Measurements from ENCODE around the gene POLK.
"Not testable (repeated sequence)": the region's sequence is repeated elsewhere in the genome, so short reads cannot be mapped to it uniquely, and the experiment has no call there.

The POLK gene

GRCh38 chr5:75608870-75609269, 97.2 kb downstream of the POLK start:
- DNase-seq (ENCODE audit: low read depth, low spot score) = no peak

- no peak for DNase-seq (ENCODE audit: low read depth, low spot score)
These were observed 98.5 kb downstream of the POLK start for GRCh38 chr5:75610201-75610600.

GRCh38 chr5:75610859-75611310, 99.2 kb downstream of the POLK start:
- DNase-seq (ENCODE audit: low read depth, low spot score) = not testable (repeated sequence)

- DNase-seq (ENCODE audit: low read depth, low spot score) = no peak
These were observed 99.9 kb downstream of the POLK start, which contains the start of gene ANKDD1B for GRCh38 chr5:75611311-75612225. Gene ANKDD1B (plus strand): TSS chr5:75611453. CDS start chr5:75611635, 182 bp downstream.

GRCh38 chr5:75612226-75612569, 100.5 kb downstream of the POLK start:
- no peak for DNase-seq (ENCODE audit: low read depth, low spot score)

- DNase-seq (ENCODE audit: low read depth, low spot score) = no peak
These were observed 101.2 kb downstream of the POLK start for GRCh38 chr5:75612901-75613300.

GRCh38 chr5:75614176-75614575, 102.5 kb downstream of the POLK start:
- no peak for DNase-seq (ENCODE audit: low read depth, low spot score)

GRCh38 chr5:75616371-75616881, 104.7 kb downstream of the POLK start:
- no peak for DNase-seq (ENCODE audit: low read depth, low spot score)

GRCh38 chr5:75616971-75617621, 105.4 kb downstream of the POLK start:
- no peak for DNase-seq (ENCODE audit: low read depth, low spot score)

- no peak for DNase-seq (ENCODE audit: low read depth, low spot score)
These were observed 106.2 kb downstream of the POLK start for GRCh38 chr5:75617736-75618352.

- DNase-seq (ENCODE audit: low read depth, low spot score) = no peak
These were observed 108.7 kb downstream of the POLK start for GRCh38 chr5:75620184-75620959.

- DNase-seq (ENCODE audit: low read depth, low spot score) = no peak
These were observed 110.9 kb downstream of the POLK start for GRCh38 chr5:75622564-75622963.

GRCh38 chr5:75623846-75624245, 112.2 kb downstream of the POLK start:
- DNase-seq (ENCODE audit: low read depth, low spot score) = no peak

GRCh38 chr5:75626959-75627358, 115.3 kb downstream of the POLK start:
- DNase-seq (ENCODE audit: low read depth, low spot score) = no peak

GRCh38 chr5:75627801-75628200, 116.1 kb downstream of the POLK start:
- no peak for DNase-seq (ENCODE audit: low read depth, low spot score)

GRCh38 chr5:75630875-75631274, 119.2 kb downstream of the POLK start:
- DNase-seq (ENCODE audit: low read depth, low spot score) = no peak

GRCh38 chr5:75632321-75632720, 120.6 kb downstream of the POLK start:
- DNase-seq (ENCODE audit: low read depth, low spot score) = no peak

- DNase-seq (ENCODE audit: low read depth, low spot score) = no peak
These were observed 126.3 kb downstream of the POLK start for GRCh38 chr5:75637949-75638348.

GRCh38 chr5:75639535-75640311, 128.0 kb downstream of the POLK start:
- DNase-seq (ENCODE audit: low read depth, low spot score) = no peak

GRCh38 chr5:75640395-75640794, 128.7 kb downstream of the POLK start:
- no peak for DNase-seq (ENCODE audit: low read depth, low spot score)

- no peak for DNase-seq (ENCODE audit: low read depth, low spot score)
These were observed 129.1 kb downstream of the POLK start for GRCh38 chr5:75640826-75641225.
